ENCODE results near the gene SLC9A3. TPM values are rescaled to one million over a fixed set of nuclear protein-coding genes. Genes with fewer than 3 reads are reported as not detected.

SLC9A3 gene
- total and polyA plus RNA-seq, 4 donors: 2.3 to 7.2 (median 4.3) TPM

DNA sequence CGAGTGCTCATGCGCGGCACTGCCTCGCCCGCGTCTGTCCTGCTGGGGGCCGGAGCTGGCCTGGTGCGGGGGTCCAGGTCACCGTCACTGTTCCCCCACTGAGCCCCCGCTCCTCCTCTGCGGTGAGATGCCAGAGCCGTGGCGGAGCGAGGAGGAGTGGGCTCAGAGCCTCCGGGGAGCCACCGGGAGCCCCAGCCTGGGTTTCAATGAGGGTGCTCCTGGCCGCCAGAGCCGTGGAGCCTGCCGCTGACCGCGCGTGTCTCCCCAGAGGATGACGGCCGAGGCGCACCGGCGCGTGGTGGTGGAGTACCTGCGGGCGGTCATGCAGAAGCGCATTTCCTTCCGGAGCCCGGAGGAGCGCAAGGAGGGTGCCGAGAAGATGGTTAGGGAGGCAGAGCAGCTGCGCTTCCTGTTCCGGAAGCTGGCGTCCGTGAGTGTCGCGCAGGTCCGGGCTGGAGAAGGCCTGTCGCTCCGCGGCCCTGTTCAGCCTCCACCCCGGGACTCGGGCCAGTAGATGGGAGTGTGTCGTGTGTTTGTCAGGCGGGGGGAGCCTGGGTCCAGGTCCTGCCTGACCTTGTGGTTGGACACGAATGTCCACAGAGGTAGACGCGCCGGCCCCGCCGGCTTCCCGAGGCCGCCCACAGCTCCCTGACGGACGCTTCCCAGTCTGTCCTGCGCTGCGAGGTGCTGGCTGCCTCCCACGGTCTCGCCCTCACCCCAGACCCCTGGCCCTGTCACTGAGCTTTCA lies 59.2 kb downstream of the SLC9A3 start:
- 96% methylated on average over 59 of the region's 63 CpGs for WGBS (ENCODE audit: insufficient coverage)
- no peak overlapping the region for H3K27ac ChIP-seq (ENCODE audit: low read depth, low read length)
- DNase-seq (ENCODE audit: low read depth in 4 of 6, low spot score in 6 of 6): no peak
- H3K9me3 ChIP-seq (ENCODE audit: control insufficient read depth, insufficient read depth, low read length): no peaks in the 10 kb centered on the region
- no peaks in the 10 kb centered on the region for H3K4me1 ChIP-seq (ENCODE audit: control insufficient read depth, insufficient read depth, low read length)
- no peaks in the 10 kb centered on the region for H3K27me3 ChIP-seq (ENCODE audit: control insufficient read depth, insufficient read depth, low read length)
- H3K36me3 ChIP-seq (ENCODE audit: control insufficient read depth, insufficient read depth, low read length): peaks cover 77% of the 10 kb centered on the region
- no peak overlapping the region for H3K4me3 ChIP-seq (ENCODE audit: low read depth, low read length)

DNA sequence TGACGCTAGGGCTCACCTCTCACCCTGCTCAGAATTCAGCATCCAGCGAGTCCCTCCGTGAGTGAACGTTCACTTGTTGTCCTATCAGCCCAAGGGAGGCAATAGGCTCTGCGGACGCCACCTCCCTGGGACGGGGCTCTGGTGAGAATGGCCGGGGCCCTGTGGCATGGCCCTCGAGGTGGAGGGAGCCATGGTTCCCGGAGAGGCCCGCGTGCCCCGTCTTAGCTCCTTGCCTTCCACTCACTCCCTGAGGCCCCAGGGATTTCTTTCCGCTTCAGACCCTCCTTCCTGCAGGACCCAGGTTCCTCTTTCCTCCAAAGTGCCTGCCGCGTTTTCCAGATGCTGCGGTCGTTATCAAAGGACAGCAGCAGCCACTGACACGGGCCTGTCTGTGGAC lies 59.8 kb downstream of the SLC9A3 start:
- no peak for DNase-seq (ENCODE audit: low read depth in 4 of 6, low spot score in 6 of 6)
- no peak overlapping the region for H3K27ac ChIP-seq (ENCODE audit: low read depth, low read length)
- peaks cover 78% of the 10 kb centered on the region for H3K36me3 ChIP-seq (ENCODE audit: control insufficient read depth, insufficient read depth, low read length)
- no peak overlapping the region for H3K4me3 ChIP-seq (ENCODE audit: low read depth, low read length)
- WGBS (ENCODE audit: insufficient coverage): 86% methylated on average over 19 of the region's 19 CpGs
- H3K9me3 ChIP-seq (ENCODE audit: control insufficient read depth, insufficient read depth, low read length): no peaks in the 10 kb centered on the region
- H3K27me3 ChIP-seq (ENCODE audit: control insufficient read depth, insufficient read depth, low read length): no peaks in the 10 kb centered on the region
- H3K4me1 ChIP-seq (ENCODE audit: control insufficient read depth, insufficient read depth, low read length): no peaks in the 10 kb centered on the region

DNA sequence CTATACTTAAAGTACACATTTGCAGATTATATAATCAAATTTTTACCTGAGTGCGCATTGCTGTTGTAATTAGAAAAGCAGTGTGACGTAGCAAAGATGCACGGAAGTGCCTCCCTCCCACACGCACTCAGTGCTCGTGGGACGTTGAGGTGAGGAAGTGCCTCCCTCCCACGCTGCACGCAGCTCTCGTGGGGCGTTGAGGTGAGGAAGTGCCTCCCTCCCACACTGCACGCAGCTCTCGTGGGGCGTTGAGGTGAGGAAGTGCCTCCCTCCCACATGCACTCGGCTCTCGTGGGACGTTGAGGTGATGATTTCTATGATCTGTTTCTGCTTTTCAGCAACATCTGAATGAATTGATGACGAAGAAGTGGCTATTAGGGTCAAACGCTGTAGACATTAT lies 60.3 kb downstream of the SLC9A3 start:
- DNase-seq (ENCODE audit: low read depth in 4 of 6, low spot score in 6 of 6): no peak
- Histone ChIP-seq H3K4me1 (ENCODE audit: control insufficient read depth, insufficient read depth, low read length) (no peaks in the 10 kb centered on the region), H3K36me3 (ENCODE audit: control insufficient read depth, insufficient read depth, low read length) (peaks cover 74% of the 10 kb centered on the region), H3K27me3 (ENCODE audit: control insufficient read depth, insufficient read depth, low read length) (no peaks in the 10 kb centered on the region), H3K4me3 (ENCODE audit: low read depth, low read length) (no peak overlapping the region), H3K27ac (ENCODE audit: low read depth, low read length) (no peak overlapping the region), H3K9me3 (ENCODE audit: control insufficient read depth, insufficient read depth, low read length) (no peaks in the 10 kb centered on the region)
- WGBS (ENCODE audit: insufficient coverage): 100% methylated on average over 2 of the region's 18 CpGs

DNA sequence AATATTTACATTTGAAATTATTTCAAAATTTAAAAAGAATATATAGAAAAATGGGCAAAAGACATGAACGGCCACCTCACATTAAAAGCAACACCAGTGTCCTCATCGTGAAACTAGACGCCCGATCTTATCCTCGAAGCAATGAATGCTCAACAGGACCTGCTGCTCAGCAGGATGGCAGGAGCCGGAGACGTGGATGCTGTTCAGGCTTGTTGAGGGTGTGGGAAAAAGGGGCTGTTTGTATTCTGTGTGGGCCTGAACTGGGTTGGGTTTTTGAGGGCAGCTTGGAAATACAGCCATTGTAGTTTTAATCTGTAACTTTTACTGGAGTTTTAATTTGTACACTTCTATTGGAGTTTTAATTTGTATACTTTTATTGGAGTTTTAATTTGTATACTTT lies 60.9 kb downstream of the SLC9A3 start:
- DNase-seq (ENCODE audit: low read depth in 4 of 6, low spot score in 6 of 6): no peak
- 90% methylated on average over 5 of the region's 7 CpGs for WGBS (ENCODE audit: insufficient coverage)
- no peaks in the 10 kb centered on the region for H3K9me3 ChIP-seq (ENCODE audit: control insufficient read depth, insufficient read depth, low read length)
- peaks cover 75% of the 10 kb centered on the region for H3K36me3 ChIP-seq (ENCODE audit: control insufficient read depth, insufficient read depth, low read length)
- no peaks in the 10 kb centered on the region for H3K27me3 ChIP-seq (ENCODE audit: control insufficient read depth, insufficient read depth, low read length)
- H3K27ac ChIP-seq (ENCODE audit: low read depth, low read length): no peak overlapping the region
- no peak overlapping the region for H3K4me3 ChIP-seq (ENCODE audit: low read depth, low read length)
- no peaks in the 10 kb centered on the region for H3K4me1 ChIP-seq (ENCODE audit: control insufficient read depth, insufficient read depth, low read length)

DNA sequence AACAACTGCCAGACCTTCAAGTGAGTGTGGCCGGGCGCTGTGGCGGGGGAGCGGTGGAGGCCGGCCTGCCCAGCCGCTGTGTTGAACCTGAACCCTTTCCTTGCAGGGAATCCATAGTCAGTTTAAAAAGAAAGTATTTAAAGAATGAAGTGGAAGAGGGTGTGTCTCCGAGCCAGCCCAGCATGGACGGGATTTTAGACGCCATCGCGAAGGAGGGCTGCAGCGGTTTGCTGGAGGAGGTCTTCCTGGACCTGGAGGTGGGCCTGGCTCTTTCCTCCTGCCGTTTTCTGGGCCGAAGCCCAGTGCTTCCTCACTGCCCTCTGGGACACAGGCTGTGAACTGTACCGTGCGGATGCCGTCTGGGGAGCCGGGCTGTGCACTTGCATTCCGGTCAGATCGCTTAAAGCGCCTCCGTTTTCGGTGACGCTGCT lies 62.2 kb downstream of the SLC9A3 start:
- DNase-seq (ENCODE audit: low read depth in 4 of 6, low spot score in 6 of 6): no peak
- H3K36me3 ChIP-seq (ENCODE audit: control insufficient read depth, insufficient read depth, low read length): peaks cover 83% of the 10 kb centered on the region
- H3K4me1 ChIP-seq (ENCODE audit: control insufficient read depth, insufficient read depth, low read length): no peaks in the 10 kb centered on the region
- no peaks in the 10 kb centered on the region for H3K27me3 ChIP-seq (ENCODE audit: control insufficient read depth, insufficient read depth, low read length)
- no peak overlapping the region for H3K4me3 ChIP-seq (ENCODE audit: low read depth, low read length)
- H3K9me3 ChIP-seq (ENCODE audit: control insufficient read depth, insufficient read depth, low read length): no peaks in the 10 kb centered on the region
- no peak overlapping the region for H3K27ac ChIP-seq (ENCODE audit: low read depth, low read length)
- WGBS (ENCODE audit: insufficient coverage): 92% methylated on average over 16 of the region's 24 CpGs

DNA sequence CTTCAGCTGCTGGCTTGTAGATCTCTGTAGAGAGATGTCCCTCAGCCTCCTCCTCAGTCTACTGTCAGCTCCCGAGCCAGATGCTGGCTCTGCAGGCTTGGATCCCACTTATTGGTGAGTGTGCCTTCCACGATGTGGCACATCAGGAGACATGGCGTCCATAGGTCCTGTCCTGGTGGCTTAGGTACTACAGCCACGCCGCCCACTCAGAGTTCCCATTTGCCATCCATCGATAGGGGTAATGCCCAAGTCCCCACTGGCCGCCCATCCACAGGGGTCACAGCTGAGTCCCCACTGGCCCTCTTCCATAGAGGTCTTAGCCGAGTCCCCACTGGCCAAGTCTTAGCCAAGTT lies 64.0 kb downstream of the SLC9A3 start:
- H3K4me1 ChIP-seq (ENCODE audit: control insufficient read depth, insufficient read depth, low read length): no peaks in the 10 kb centered on the region
- no peak overlapping the region for H3K27ac ChIP-seq (ENCODE audit: low read depth, low read length)
- 96% methylated on average over 8 of the region's 8 CpGs for WGBS (ENCODE audit: insufficient coverage)
- H3K9me3 ChIP-seq (ENCODE audit: control insufficient read depth, insufficient read depth, low read length): no peaks in the 10 kb centered on the region
- peaks cover 80% of the 10 kb centered on the region for H3K36me3 ChIP-seq (ENCODE audit: control insufficient read depth, insufficient read depth, low read length)
- no peak overlapping the region for H3K4me3 ChIP-seq (ENCODE audit: low read depth, low read length)
- DNase-seq (ENCODE audit: low read depth in 4 of 6, low spot score in 6 of 6): no peak
- no peaks in the 10 kb centered on the region for H3K27me3 ChIP-seq (ENCODE audit: control insufficient read depth, insufficient read depth, low read length)

DNA sequence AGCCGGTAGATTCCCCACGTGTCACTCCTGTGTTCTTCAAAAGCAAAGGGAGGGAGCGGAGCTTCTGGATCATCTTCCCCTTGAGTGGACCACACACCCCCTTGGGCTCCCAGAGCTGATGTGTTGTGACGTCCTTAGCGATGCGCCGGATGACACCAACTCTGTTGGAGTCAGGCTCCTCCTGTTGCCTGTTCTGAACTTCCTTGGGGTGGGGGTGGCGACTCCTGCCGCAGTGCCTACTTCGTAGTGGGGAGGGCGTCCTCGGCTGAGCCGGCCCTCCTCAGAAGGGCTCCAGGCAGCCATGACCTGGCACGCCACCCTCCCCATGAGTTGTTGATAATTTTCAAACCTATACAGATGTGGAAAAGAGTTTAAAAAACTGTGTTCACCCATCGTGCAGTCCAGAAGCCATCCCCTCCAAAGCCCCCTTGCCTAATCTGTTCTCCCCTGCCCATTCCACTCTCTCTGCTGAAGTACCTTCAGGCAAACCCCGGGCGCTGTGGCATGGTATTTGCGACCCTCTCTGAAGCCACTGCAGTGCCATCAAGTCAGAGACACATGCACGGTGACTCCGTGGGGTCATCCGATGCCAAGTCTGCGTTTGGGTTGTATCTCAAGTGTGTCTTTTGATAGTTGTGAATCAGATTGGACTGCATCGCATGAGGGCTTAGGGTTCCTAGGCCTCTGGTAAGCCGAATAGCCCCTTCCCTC lies 64.5 kb downstream of the SLC9A3 start:
- WGBS (ENCODE audit: insufficient coverage): 97% methylated on average over 19 of the region's 24 CpGs

DNA sequence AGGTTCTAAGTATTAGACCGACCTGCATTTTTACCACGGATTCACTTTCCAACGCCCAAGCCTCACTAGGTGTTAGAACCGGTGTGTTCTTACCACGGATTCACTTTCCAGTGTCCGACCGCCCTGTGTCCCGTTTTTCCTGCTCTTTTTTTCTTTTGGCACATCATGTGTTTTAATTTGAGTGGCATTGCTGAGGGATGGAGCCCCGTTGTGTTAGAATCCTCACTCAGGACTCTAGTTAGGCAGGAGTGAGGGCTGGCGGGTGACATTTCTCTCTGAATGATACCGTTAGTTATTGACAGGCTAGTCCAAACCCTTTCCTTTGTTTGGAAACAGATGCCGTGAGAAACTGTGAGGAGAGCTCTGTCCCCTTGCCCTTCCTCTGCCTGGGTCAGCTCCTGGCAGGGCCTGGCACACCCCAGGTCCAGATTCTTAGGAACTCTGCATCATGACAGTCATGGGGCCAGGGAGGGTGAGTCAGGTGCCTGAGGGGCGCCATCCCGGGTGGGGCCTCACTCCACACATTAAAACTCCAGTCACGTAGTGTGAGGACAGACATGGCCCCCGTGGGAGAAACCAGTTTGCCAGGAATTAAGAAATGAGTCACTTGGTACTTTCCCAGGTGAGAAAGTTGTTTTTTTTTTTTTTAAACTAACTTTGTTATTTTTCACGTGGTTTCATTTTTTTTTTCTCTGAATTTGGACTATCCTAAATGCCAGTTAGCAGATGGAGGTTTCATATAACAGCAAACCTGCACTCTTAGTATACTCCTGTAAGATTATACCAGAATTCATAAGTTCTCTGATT lies 65.5 kb downstream of the SLC9A3 start:
- Histone ChIP-seq H3K27ac (ENCODE audit: low read depth, low read length) (no peak overlapping the region), H3K36me3 (ENCODE audit: control insufficient read depth, insufficient read depth, low read length) (peaks cover 76% of the 10 kb centered on the region), H3K4me1 (ENCODE audit: control insufficient read depth, insufficient read depth, low read length) (no peaks in the 10 kb centered on the region), H3K27me3 (ENCODE audit: control insufficient read depth, insufficient read depth, low read length) (no peaks in the 10 kb centered on the region), H3K9me3 (ENCODE audit: control insufficient read depth, insufficient read depth, low read length) (no peaks in the 10 kb centered on the region), H3K4me3 (ENCODE audit: low read depth, low read length) (no peak overlapping the region)
- 92% methylated on average over 11 of the region's 17 CpGs for WGBS (ENCODE audit: insufficient coverage)
- no peak for DNase-seq (ENCODE audit: low read depth in 4 of 6, low spot score in 6 of 6)

More for the DNA sequence above, 64.5 kb downstream of the SLC9A3 start:
- no peak overlapping the region for H3K27ac ChIP-seq (ENCODE audit: low read depth, low read length)
- H3K36me3 ChIP-seq (ENCODE audit: control insufficient read depth, insufficient read depth, low read length): peaks cover 80% of the 10 kb centered on the region
- H3K9me3 ChIP-seq (ENCODE audit: control insufficient read depth, insufficient read depth, low read length): no peaks in the 10 kb centered on the region
- H3K4me3 ChIP-seq (ENCODE audit: low read depth, low read length): no peak overlapping the region
- no peak for DNase-seq (ENCODE audit: low read depth in 4 of 6, low spot score in 6 of 6)
- no peaks in the 10 kb centered on the region for H3K4me1 ChIP-seq (ENCODE audit: control insufficient read depth, insufficient read depth, low read length)
- no peaks in the 10 kb centered on the region for H3K27me3 ChIP-seq (ENCODE audit: control insufficient read depth, insufficient read depth, low read length)

DNA sequence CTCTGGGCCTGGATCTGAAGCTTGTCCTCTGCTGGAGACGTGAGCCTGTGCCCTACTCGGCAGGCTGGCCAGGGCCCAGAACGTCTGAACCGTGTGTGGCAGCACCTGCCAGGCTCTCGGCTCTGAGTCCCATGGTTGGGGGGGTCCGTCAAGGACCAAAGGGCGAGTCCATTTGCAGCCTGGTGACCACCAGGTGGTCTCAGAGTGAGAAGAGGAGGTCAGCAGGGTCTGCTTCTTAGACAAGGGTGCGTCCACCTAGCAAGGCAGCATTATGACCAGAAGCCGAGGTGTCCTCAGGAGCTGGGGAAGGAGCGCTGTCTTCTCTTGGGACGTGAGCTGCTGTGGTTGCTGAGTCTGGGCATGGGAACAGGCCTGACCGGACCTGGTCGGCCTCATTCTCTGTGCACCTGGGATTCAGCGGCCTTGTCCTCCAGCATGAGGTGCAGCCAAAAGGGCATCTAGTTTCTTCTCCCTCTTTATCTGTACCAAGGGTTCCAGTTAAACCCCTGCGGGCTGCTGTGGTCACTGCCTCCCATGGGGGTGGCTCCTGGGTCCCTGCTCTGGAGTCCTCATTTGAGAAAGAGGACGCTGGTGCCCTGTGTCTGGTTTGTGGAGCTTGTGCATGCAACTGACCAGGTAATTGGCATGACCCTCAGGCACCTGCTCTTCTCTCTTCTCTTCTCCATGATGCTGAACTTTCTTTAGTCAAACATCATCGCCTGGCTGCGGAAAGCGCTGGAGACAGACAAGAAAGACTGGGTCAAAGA lies 66.9 kb downstream of the SLC9A3 start:
- Histone ChIP-seq H3K27me3 (ENCODE audit: control insufficient read depth, insufficient read depth, low read length) (no peaks in the 10 kb centered on the region), H3K4me3 (ENCODE audit: low read depth, low read length) (no peak overlapping the region), H3K36me3 (ENCODE audit: control insufficient read depth, insufficient read depth, low read length) (peaks cover 79% of the 10 kb centered on the region), H3K27ac (ENCODE audit: low read depth, low read length) (no peak overlapping the region), H3K9me3 (ENCODE audit: control insufficient read depth, insufficient read depth, low read length) (peaks cover 1% of the 10 kb centered on the region), H3K4me1 (ENCODE audit: control insufficient read depth, insufficient read depth, low read length) (no peaks in the 10 kb centered on the region)
- DNase-seq (ENCODE audit: low read depth in 4 of 6, low spot score in 6 of 6): no peak
- 93% methylated on average over 19 of the region's 19 CpGs for WGBS (ENCODE audit: insufficient coverage)

All from spinal cord (tissue), 10 donors.